ENCODE data around the gene C1orf167. TPM values are rescaled to one million over a fixed set of nuclear protein-coding genes. Genes with fewer than 3 reads are reported as not detected.

Gene C1orf167
- total and polyA plus RNA-seq, 2 experiments from 2014 or later, result 1.7 to 2.2 TPM

- Histone ChIP-seq H4K20me1 (replicated peaks; ENCODE audit: insufficient read depth) (no peaks in the 10 kb centered on the region), H3K79me2 (replicated peaks; ENCODE audit: insufficient read depth) (no peaks in the 10 kb centered on the region), H3K4me2 (no peak overlapping the region), H3K4me3 (no peak overlapping the region), H3K36me3 (ENCODE audit: insufficient read depth) (no peaks in the 10 kb centered on the region; the same call in 1 of the 2 replicates), H2AFZ (no peak overlapping the region), H3F3A (replicated peaks; ENCODE audit: low read depth) (peaks cover 6% of the 10 kb centered on the region; the same call in 1 of the 2 replicates), H3K9me2 (ENCODE audit: insufficient read depth) (no peaks in the 10 kb centered on the region), H3K4me1 (ENCODE audit: insufficient read depth) (peaks cover 36% of the 10 kb centered on the region), H3K27ac (ENCODE audit: low read depth) (0 out of 2 replicates have a peak overlapping the region, but pooled peaks have one; percentile 39), H3K27me3 (ENCODE audit: insufficient read depth) (no peaks in the 10 kb centered on the region)
- Mint-ChIP-seq H3K4me1 (peaks cover 44% of the 10 kb centered on the region), H3K9me3 (no peaks in the 10 kb centered on the region), H3K4me3 (no peak overlapping the region), H3K27ac (no peak overlapping the region), H3K27me3 (ENCODE audit: insufficient read depth, low read depth, poor library complexity) (no peaks in the 10 kb centered on the region), H3K36me3 (ENCODE audit: low read depth) (no peaks in the 10 kb centered on the region)
- no peak for DNase-seq (ENCODE audit: low spot score)
- TF ChIP-seq CTCF (conservative IDR thresholded peaks at IDR 0.05; ENCODE audit: low read depth in 2 of 2) (no peak), POLR2AphosphoS5 (IDR thresholded peaks at IDR 0.05; ENCODE audit: low read depth) (no peak), ZNF462 (CRISPR knock-in tag; IDR thresholded peaks at IDR 0.05) (no peak), STAT1 (IDR thresholded peaks at IDR 0.05; ENCODE audit: unreplicated experiment) (no peak), REST (IDR thresholded peaks at IDR 0.05; ENCODE audit: unreplicated experiment) (no peak), NANOG (IDR thresholded peaks at IDR 0.05; ENCODE audit: borderline replicate concordance) (no peak), ZNF114 (CRISPR knock-in tag; IDR thresholded peaks at IDR 0.05) (no peak), ETS1 (IDR thresholded peaks at IDR 0.05) (no peak), CREB1 (CRISPR knock-in tag; IDR thresholded peaks at IDR 0.05; ENCODE audit: low read depth) (no peak), EZH2phosphoT487 (IDR thresholded peaks at IDR 0.05; ENCODE audit: unreplicated experiment) (no peak), EZH2 (IDR thresholded peaks at IDR 0.05; ENCODE audit: low read depth, unreplicated experiment) (no peak), ZNF331 (CRISPR knock-in tag; IDR thresholded peaks at IDR 0.05; ENCODE audit: low read depth) (no peak), JUNB (IDR thresholded peaks at IDR 0.05; ENCODE audit: unreplicated experiment) (no peak)
- ATAC-seq, result no peak
These were observed 31.5 kb upstream of the C1orf167 start for GRCh38 chr1:11730429-11730891.
